HG02840 (cell line): Measurements from ENCODE around the gene PLCD4.
A peak's percentile ranks its signal among the peaks of the same experiment; 100 is the strongest.

ENCODE experiments used
- ATAC-seq: cut with Tn5 transposase; IDR thresholded peaks from one replicate; pipeline ENCODE4 v1.9.1; 2021; ENCODE audit warnings: mild to moderate bottlenecking, moderate library complexity, moderate number of reproducible peaks; ENCODE audit not compliant: unreplicated experiment, low FRiP score

Gene PLCD4

GRCh38 chr2:218618102-218618860, 10.6 kb downstream of the PLCD4 start:
- ATAC-seq: no peak

DNA sequence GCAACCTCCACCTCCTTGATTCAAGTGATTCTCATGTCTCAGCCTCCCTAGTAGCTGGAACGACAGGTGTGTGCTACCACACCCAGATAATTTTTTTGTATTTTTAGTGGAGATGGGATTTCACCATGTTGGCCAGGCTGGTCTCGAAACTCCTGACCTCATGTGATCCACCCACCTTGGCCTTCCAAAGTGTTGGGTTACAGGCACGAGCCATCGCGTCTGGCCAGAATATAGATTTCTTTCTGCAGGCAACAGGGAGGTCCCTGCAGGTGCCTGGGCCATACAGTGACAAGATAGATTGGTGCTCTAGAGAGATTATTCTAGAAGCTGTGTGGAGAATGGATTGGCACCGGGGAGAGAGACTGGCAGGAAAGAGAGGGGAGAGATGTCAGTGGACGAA, 13.3 kb downstream of the PLCD4 start:
- ATAC-seq: no peak

DNA sequence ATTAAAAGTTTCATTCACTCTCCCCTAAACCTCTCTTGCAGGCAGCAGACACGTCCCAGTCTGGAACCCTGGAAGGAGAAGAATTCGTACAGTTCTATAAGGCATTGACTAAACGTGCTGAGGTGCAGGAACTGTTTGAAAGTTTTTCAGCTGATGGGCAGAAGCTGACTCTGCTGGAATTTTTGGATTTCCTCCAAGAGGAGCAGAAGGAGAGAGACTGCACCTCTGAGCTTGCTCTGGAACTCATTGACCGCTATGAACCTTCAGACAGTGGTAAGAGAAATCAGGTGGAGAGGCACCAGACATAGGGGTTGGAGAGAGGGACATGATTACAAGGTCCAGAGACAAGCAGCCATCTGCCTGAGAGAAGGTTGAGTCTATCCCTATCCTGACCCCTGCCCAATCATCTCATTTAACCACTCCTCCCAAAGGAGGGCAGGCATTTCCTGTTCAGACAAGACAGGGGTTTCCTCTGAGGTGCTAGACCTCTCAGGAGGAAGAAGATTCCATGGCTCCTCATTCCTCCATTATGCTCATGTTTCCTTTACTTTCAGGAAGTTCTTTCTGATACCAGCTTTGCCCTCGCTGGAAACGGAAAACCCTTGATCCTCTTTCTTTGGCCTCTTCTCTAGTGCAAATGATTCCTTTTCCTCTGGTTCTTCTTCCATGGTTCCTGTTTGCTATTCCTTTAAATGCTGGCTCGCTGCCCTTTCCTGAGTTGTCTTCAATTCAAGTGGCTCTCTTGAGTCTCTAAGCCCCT, 15.1 kb downstream of the PLCD4 start:
- no peak for ATAC-seq

GRCh38 chr2:218623366-218623705, 15.6 kb downstream of the PLCD4 start:
- ATAC-seq: no peak

- ATAC-seq: no peak
These were observed 18.7 kb downstream of the PLCD4 start for GRCh38 chr2:218626369-218626768.

- ATAC-seq: no peak
These were observed 20.2 kb downstream of the PLCD4 start for GRCh38 chr2:218627939-218628338.

- ATAC-seq: no peak
These were observed 24.1 kb downstream of the PLCD4 start for GRCh38 chr2:218631837-218632236.

DNA sequence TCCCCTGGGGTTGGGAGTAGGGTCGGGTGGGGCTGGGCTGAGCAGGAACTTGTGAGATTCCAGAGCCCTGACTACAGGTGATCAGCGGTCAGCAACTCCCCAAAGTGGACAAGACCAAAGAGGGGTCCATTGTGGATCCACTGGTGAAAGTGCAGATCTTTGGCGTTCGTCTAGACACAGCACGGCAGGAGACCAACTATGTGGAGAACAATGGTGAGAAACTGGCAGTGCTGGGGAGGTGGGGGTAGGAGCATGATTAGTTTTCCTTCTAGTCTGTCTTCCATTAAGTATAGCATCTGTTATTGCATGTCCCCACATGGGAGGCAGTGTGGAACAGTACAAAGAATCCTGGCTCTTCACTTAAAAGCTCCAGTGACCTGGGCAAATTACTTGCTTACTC, 28.0 kb downstream of the PLCD4 start:
- no peak for ATAC-seq

GRCh38 chr2:218638372-218638771, 30.7 kb downstream of the PLCD4 start:
- ATAC-seq: no peak

- no peak for ATAC-seq
These were observed 34.5 kb downstream of the PLCD4 start for GRCh38 chr2:218642121-218642656.

GRCh38 chr2:218642786-218643185, 35.1 kb downstream of the PLCD4 start:
- ATAC-seq: no peak

- no peak for ATAC-seq
These were observed 36.1 kb downstream of the PLCD4 start for GRCh38 chr2:218643751-218644310.

DNA sequence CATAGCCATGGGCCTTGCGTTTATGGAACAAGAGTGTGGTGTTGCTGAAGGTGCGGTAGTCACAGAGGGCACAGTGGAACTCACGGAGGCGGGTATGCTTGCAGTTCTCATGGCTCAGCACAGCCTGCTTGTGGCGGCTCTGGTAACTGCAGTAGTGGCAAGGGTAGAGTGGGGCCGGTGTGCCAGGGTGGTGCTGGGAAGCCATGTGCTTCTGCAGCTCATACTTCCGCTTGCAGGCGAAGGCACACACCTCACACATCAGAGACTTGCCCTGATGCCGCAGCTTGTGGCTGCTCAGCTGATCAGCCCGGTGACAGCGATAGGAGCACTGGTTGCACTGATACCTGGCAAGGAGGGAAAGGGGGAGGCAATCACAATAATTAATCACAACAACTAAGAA, 37.0 kb downstream of the PLCD4 start:
- no peak for ATAC-seq

DNA sequence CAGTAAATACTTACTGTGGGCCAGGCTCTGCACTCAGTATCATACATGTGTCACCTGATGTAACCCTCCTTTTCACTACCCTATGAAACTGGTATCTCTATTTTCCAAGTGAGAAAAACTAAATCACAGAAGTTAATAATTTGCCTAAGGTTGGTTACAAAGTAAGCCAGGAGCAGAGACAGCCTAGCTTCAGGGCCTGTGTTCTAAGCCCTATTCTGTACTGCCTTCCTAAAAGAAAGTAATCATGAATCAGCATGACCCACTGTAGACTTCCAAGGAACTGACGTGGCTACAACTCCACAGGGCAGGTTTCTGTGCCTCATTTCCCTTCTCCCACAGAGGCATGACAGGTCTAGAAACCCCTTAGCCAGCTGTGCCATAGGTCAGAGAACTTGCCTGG, 37.4 kb downstream of the PLCD4 start:
- ATAC-seq: no peak

DNA sequence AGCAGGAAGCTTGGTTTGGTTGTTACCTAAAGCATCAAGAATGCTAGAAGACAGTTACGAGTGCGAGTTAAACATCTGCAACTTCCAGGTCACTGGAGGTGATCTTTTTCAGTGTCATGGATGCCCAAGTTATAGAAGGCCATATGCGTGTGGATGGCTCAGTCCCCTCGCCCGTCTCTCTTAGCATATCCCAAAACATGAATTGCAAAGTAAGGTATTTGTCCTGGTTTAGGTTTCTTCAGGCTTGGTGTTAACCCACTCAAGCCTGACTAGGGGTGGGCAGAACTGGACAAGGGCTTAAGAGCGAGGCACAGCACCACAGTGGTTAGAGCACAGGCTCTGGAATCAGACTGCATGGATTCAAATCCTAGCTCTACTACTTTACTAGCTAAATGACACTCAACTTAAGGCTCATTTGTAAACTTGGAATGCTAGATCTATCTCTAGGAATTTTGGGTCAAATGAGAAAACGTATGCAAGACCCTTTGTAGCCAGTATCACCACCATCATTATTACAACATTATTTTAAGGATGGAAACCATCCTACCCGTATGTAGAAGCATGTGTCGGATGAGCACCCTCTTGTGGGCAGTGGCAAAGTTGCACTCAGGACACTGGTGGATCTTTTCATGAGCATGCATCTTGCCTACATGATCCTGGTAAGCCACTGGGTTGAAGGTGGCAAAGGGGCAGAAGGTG, 40.5 kb downstream of the PLCD4 start:
- ATAC-seq: no peak

GRCh38 chr2:218648787-218649100, 41.0 kb downstream of the PLCD4 start:
- ATAC-seq: no peak

- no peak for ATAC-seq
These were observed 48.1 kb downstream of the PLCD4 start for GRCh38 chr2:218655751-218656150.

DNA sequence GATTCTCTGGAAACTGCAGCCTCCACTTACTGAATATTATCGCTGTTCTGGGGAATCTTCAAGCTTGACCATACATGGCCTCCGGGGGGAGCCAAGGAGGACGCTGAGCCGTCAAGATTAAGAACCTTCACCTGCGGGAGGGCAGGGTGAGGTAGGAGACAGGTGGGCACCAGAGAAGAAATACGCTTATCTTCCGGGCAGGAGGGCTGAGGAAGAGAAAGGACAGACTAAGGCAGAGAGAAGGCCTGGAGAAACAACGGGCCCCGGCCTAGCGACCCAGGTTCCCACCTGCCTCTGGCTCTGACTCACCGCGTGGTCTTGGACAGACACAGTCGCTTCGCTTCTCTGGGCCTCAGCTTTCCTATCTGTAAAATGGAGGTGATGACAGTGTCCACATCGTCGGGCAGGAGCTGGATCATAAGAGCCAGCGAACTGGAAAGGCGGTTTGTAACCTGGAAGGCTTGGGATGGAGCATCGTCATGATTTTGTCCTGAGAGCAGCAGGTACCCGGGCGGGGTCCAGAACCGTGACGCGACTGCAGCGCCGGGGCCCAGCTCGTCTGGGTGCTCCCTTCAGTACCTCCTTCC, 51.1 kb downstream of the PLCD4 start:
- ATAC-seq: peak; percentile 40

- peak; percentile 93 for ATAC-seq
These were observed 51.7 kb downstream of the PLCD4 start, which contains the start of the genes BCS1L and ZNF142 for GRCh38 chr2:218659258-218659987. TSS of gene BCS1L (plus strand) at chr2:218659683. CDS start at chr2:218660988, 1,305 bp downstream. TSS of gene ZNF142 (minus strand) at chr2:218659623. CDS start at chr2:218656429, 3,194 bp downstream.

DNA sequence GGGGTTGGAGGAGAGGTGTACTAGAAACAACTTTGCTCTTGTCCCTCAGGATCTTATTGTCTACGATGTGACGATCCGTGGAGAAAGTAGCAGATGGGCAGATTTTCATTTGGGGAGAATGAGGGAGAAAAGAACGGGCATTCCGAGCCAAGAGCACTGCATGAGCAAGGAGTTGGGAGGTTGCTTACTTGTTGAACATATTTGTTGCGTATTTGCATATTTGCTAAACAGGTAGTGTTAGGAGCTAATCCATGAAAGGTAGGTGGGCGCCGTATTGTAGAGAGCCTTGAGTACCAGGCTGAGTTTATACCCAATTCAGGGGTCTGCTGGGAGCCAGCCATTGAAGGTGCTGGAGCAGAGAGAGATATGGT, 52.3 kb downstream of the PLCD4 start:
- peak; percentile 1 for ATAC-seq
